Kidney capillary endothelial cell (primary cell): Measurements from ENCODE around the gene UNC5CL.

Source experiments
- DNase-seq: peaks from one replicate; pipeline ENCODE4 v3.0.0-alpha.2; 2018; ENCODE audit warnings: low spot score

The UNC5CL gene

DNA sequence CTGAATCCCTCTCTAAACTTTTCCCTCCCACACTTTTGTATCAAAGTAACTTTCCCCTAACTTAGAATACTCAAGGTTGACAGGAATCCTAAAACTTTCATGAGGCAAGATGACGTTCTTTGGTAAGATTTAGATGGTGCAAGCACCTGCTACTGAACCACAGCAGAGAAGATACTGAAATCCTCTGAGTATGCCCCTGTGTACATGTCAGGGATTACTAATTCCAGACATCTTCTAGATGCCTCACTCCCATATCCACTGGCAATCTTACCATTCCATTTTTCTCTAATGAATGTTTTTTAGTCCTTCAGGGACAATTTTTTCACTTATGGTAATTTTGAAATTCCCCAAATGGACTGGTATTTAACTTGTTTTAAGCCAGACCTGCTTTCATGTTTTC lies 23.0 kb upstream of the UNC5CL start:
- DNase-seq = no peak

DNA sequence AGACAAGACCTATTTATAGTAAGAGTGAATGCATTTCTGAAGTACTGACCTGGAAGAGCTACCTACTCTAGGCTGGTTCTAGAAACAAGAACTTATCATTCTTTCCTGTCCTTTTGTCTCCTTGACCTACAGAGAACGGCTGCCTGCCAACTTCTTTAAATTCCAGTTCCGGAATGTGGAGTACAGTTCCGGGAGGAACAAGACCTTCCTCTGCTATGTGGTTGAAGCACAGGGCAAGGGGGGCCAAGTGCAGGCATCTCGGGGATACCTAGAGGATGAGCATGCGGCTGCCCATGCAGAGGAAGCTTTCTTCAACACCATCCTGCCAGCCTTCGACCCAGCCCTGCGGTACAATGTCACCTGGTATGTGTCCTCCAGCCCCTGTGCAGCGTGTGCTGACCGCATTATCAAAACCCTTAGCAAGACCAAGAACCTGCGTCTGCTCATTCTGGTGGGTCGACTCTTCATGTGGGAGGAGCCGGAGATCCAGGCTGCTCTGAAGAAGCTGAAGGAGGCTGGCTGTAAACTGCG lies 22.2 kb upstream of the UNC5CL start:
- DNase-seq = no peak

DNA sequence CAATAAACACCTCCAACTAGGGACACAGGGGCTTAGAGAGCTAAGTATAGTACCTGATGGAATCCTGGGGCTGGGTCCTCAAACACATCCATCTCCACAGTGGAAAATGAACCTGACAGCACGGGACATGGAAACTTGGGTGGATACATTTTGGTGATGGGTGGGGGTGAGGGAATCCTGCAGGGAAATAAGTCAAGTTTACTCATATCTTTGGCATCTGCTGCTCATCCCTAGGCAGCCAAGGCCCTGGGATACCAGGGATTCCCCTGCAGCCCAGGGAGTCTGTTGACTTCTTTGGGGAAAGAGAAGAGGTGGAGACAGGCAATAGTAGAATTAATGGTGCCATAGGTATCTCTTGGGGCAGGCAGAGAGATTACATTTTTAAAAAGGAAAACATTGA lies 20.5 kb upstream of the UNC5CL start:
- DNase-seq = no peak

DNA sequence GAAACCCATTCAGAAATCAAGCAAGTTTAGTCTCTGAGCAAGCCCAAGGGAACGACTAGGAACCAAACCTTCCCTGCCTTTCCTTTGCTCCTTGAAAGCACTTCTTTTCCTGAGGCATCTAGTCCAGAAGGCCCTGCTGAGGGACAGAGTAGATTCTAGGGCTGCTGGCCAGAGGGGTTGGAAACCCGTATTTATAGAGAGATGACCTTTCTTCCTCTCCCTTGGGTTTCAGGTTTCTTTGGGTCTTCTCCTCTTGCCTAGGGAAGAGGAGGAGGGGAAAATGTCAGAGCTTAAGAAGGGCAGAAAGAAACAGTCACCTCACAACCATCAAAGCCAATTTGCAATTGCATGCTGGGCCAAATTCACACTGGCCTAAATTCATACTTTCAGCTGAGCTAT lies 19.8 kb upstream of the UNC5CL start:
- DNase-seq = no peak

DNA sequence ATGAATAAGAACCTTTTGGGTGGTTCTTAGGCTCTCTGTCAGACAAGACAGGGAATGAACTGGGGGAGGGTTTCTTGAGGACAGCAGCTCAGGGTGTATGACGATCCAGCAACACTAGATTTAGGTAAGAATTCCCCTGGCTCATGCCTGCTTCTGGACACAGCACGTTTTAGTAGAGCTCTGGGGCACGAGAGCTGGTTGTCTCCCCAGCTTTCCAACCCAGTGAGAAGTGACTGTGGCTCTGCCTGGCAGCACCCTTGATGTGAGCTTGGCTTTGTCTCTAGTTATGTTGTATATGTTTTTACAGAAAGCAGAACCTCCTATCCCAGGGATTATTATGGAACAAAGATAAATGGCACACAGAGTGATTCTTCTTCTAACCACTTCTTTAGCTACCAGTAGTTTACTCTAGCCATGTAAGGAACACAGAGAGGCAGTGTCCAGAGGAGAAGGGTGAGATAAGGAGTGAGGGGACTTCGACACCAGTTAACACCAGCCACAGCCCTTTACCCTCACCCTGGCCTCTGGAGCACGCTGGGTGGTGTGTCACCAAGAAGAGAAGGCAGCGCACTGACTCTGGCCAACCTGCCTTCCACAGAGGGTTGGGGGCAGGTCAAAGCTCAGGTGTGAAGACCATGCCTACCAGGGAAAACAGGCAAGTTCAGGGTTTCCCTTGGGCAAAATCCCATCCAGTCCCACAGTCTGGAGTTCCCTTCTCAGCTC lies 17.9 kb upstream of the UNC5CL start:
- DNase-seq = no peak

DNA sequence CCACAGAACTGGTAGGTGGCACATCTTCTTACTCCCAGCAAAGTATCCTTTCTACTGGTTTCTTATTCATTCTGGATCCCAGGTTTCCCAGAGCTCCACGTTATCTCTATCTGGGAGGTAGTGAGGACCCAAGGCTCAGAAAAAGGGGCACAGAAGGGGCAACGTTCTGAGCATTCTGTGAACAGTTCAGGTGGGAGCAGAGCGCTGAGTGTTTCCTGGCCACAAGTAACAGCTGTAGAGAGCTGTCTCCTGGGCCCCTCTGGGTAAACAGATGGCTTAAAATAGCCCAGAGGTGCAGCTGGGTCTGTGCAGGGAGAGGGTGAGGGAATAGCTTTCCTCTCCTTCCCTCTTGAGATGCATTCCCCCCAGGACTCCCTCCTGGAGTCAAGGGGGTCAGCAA lies 16.1 kb upstream of the UNC5CL start:
- DNase-seq = no peak

DNA sequence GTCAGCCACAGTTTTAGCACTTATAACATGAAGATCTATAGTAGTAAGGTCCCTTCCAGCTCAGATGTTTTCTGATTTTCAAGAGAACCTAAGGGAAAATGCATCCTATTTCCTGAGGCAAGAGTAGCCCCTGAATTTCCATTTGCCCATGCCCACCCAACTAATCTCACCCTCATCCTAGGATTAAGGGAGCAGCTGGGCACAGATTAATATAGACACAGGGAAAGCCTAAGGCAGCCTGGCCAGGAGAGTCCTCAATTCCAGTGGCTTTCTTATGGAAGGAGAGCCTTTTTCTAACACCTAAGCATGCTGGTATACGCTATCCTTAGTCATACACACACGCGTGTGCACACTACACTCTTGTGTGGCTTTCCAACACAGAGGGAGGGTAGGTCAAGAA lies 15.5 kb upstream of the UNC5CL start:
- no peak for DNase-seq

DNA sequence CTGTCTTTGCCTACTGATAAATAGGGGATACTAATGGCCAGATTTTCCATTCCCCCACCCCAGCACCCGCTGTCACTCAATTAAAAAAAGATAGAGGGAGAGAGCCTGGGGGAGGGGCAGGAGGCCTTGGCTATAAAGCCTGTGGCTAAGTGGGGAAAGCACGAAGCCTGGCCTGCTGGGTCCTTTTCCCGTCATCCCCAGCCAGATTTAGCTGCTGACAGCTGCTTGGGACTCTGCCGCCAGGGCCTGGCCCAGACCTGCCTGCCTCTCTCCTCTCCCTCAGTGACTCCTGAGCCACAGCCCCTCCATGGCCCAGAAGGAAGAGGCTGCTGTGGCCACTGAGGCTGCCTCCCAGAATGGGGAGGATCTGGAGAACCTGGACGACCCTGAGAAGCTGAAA lies 14.0 kb upstream of the UNC5CL start, which contains the start of gene APOBEC2:
Gene APOBEC2, plus strand, starts transcription at position 162 of the 400 bp plus-strand sequence. Its CDS starts 146 bp downstream, at position 308.
- no peak for DNase-seq

DNA sequence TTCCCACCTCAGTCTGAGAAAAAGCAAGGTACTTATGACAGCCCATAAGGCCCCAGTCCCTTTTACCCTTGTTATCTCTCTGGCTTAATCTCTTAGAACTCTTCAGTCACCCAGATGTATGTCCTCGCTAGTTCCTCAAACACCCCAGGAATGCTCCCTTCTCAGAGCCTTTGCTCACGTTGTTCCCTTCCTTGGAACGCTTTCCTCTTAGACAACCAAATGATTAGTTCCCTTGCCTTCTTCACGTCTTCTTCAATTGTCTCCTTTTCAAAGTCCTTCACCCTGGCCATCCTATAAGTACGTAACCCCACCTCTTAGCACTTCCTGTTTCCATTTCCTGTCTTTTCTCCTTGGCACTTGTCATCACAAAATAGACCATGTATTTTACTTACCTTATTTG lies 12.9 kb upstream of the UNC5CL start:
- no peak for DNase-seq

DNA sequence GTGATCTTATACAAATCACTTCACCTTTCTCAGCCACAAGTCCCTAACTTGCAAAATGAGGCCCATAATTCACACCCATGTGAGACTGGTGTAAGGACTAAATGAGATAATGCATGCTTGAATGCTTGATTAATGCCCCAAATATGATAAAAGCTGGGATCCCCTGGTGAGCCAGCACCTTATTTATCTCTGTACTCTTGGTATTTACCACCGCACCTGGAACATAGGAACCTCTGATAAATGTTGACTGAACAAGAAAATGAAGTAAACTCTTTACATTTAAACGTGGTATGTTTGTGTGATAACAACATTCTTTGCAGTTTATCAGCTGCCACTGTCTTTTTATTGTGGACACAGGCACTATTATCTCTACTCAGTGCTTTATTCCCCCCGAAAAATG lies 11.5 kb upstream of the UNC5CL start:
- DNase-seq = no peak

DNA sequence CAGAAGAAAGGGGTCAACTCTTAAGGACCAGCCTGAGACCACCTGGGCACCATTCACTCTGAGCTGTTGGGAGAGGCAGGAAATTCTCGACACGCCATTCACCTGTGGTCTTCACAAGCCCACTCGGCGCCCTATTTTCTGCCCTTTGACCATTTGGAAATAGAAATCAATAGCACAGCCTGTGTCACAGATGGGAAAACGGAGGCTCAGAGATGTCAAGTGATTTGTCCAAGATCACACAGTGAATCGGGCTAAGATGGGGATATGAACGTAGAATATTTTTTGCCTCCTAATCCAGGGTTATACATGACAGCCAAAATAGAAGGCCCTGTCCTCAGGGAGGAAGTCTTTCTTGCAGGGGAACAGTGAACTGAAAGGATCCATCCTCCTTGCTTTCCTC lies 10.9 kb upstream of the UNC5CL start:
- no peak for DNase-seq

DNA sequence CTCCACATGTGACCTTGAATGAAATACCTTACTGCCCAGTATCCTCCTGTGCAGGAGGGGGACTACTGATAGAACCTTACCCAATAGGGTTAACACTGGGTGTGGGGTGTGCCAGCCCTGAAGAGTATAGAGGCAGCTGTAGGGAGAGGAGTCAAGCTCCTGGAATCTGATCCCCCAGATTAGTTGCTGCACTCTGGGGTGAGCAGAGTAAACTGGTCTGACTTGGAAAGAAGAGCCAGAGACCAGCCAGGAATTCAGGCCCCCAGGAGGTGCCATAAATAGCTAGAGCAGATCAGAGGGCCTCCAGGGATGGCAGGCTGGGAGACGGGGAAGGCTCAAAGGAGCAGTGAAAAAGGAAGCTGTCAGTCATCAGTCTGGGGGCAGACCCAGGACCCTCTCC lies 10.5 kb upstream of the UNC5CL start:
- DNase-seq = no peak

DNA sequence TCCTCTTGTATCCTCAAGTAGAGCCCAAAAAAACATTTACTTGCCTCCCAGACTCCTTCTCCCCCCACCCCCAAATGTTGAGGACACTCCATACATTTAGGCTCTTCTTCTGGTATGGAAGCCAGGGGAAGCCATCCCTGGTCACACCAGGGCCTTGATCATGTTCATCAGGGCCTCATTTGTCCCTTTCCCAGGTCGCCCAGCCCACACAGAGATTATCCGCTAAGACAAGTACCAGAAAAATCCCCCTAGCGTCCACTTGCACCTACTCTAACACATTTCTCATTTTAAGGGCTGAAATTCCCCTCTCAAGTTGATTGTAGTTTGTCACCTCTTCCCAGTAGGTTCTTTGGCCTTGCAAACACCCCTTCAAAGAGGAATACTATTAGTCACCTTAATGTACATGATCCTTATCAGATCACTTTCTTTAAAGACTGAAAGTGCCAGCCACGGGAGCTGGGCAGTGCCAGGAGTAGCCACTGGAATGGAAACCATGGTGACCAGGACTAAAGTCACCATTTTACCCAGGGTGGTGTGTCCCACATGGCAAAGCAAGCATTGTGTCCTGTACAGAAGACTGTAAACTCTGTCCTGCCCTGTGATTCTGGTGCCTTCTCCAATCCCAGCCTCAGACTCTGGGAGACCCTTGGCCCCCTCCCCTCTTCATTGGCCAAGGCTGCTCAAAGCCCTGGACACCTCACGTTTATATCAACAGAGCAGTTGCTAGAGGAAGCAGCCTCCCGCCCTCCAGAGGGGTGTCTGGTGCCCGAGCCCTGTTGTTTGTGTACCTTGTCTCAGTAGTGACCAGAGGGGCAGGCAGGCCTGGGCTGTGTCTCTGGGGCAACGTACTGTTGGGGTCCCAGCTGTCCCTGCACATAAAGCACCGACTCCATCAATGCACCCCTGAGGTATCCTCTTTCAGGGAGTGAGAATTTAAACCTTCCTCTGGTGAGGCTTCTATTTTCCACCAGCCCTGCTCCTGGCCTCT lies 9.0 kb upstream of the UNC5CL start:
- no peak for DNase-seq

DNA sequence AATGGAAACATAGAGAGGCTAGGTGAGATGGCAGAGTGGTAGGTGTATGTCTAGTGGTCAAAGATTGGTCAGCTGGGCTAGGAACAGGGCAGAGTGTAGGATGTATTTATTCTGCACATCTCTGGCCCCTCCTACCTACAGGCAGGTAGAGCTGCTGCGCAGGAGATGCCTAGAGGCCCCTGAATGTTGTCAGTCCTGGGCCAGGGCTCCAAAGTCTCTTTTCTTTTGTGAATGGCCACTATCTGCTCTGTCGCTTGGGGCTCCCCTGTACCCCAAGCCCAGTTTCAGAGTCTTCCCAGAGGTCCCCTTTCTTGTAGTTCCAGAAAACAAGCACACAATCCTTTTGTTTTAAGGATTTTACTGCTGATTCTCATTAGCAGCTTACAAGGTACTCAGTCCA lies 8.3 kb upstream of the UNC5CL start:
- DNase-seq = no peak

DNA sequence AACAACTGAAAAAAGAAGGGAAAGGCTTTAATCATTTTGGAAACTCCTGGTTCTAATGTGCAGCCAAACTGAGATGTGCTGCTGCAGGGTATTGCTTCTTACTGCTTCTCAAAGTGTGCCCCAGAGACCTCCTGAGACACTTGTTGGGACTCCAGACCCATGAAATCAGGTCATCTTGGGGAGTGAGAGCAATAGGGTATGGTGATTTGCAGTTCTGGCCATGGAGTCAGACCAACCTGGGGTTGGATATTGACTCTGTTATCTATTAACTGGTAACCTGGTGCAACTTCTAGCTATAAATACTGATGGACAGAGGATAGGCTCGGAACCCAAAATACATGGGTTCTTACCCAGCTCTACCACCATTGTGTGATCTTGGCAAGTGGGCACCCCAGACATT lies 7.1 kb upstream of the UNC5CL start:
- DNase-seq = no peak

DNA sequence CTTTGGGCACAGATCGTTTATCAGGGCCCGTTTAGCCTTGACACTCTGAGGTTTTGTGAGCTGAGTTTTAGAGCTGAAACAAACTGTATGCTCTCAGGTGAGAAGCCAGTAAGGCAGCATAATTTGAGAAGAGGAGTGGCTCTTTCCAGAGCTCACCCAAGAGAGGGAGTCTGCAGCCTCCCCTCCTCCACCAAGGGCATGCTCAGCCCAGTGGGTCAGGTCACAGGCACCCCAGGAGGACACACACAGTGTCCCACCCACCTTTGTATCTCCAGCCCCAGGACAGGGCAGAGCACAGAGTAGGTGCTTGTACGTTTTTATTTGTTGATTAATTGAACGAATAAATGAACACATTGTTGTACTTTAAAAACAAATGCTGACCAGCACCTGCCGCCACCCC lies 6.6 kb upstream of the UNC5CL start:
- DNase-seq = no peak

DNA sequence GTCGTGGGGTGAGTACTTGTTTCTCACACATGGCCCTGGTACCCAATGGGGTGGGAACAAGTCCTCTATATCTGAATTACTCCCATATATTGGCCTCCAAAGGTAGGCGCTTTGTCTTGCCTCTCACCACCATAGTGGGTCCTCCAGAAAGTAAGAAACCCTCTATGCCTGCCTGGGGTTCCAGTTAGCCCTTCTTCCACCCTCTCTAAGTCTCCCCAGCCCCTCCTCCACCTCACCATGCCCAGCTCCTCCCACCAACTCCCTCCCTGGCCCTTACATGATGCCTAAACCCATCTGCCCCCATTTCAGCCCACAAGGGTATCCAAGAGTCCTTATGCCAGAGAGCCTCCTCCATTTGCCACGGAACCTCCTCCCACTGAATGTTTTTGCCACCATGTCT lies 4.1 kb upstream of the UNC5CL start:
- no peak for DNase-seq

DNA sequence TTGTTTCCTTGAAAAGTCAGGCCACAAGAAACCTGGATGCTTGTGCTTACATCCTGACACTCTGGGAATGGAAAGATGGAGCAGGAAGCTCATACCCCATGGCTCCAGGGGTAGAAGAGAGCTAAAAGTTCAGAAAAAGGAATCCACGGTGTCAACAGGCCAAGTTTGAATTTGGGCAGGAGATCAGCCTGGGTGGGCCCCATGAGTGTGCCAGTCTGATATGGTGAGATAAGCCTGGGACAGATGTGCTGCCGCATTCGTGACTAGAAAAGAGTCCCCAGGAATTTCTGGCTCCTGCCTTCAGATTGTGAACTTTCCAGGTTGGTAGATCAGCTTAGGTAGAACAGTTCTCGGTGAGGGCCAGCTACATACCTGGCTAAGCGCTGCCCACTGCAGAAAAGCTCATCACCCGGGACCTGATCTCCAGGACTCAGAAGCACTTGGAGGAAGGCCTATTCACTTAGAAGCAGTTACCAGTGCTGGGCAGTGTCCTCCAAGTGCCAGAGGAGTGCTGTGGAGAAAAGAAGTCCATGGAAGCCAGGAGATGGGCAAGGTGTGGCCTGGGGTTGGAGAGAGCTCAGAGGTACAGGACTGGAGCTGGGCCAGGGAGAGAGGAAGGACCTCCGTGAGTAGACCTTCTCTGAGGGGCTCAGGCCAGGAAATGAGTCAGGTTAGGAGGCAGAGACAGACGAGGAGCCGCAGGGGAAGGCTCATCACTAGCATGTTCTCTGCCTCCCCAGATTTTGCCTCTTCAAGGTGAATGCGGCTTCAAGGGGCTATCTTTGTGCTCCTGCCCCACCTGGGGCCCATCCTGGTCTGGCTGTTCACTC lies 3.4 kb upstream of the UNC5CL start, which contains the start of gene TSPO2:
Gene TSPO2, plus strand, starts transcription at position 242 of the 830 bp plus-strand sequence. Its CDS starts 519 bp downstream, at position 761.
- peak; percentile 16 for DNase-seq

DNA sequence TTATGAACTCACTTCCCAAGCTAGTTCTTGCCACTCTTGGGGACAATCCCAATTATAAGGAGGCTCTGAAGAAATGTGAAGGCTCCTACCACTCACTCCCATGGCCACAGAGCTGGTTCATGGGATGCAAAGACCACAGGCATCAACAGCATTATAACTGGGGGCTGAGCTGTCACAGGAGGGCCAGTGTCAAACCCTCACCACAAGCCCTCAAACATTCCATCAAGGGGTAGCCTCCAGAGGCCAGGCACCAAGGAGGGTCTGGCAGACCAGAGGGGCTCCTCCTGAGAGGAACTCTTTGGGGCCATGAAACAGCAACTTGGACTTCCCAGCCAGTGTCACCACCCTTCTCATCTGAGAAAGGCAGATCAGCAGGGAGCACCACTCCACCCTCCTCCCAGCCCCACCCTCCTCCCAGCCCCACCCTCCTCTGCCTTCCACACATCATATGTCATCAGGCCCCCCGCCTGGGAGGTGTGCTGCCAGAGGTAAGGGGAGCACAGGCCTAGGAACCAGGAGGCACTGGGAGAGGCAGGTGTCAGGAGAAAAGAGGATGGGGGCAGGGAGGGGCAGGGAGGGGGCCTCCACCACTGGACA lies 2.0 kb upstream of the UNC5CL start:
- no peak for DNase-seq

DNA sequence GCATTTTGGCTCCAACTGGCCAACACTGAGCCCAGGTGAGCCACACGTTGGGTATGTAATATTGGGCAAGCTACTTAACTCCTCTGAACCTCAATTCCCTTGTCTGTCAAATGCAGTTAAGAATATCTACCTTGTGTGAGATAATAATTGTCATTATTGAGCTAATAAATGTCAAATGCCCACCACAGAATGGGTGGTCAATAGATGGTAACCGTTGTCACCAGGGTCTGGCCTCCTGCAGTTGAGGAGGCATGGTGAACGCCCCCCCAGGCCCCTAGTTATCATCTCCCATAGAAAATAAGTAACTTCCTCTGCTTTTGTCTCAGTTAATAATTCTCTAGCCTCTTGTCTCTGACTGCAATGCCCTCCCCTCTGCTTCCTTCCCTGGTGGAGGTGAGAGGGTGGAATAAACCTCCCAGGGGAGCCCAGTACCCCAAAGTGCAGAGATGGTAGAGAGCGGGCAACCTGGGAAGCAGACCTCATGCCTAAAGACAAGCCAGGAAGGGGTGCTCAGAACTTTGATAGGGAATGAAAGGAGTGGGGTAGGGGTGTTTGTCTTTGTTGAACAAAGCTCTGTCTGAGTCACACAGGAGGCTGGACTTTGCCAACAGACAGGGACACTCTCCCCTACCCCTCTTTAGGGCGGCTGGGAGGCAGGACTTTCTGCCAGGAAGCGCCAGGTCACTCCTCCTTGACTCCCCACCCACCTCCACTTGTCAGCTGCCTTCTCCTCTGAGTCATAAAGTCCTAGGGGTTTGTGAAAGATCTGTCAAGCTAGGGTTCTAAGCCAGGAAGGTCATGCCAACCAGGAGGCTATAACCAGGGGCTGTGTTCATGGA lies 1.3 kb upstream of the UNC5CL start:
- DNase-seq = peak; percentile 51

DNA sequence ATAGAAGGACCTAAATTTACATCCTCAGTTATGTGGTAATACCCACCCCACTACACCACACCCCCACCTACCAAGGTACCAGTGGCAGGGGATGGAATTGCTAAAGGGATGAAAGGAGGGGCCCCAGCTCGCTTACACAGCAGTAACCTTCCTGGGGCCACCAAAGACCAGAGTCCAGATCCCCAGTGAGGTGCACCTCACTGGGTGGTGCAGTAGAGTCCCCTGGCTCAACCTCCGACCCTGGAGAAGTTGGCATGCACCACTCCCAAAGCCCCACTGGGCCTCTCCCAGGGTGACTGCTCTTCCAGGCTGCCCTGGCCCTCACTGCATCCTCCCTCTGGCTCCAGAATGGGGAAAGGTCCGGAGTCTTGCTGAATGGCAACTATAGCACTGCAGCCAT lies 816 bp downstream of the UNC5CL start:
- DNase-seq = no peak
